UCSD-AML1 (cell line): ENCODE data around the gene DNAAF9.
A peak's percentile ranks its signal among the peaks of the same experiment; 100 is the strongest.

Experiments used
- DNase-seq: peaks from one replicate; lab custom pipeline; 2025; ENCODE audit not compliant: unreplicated experiment; lab: John Stamatoyannopoulos, UW

DNAAF9 gene

DNA sequence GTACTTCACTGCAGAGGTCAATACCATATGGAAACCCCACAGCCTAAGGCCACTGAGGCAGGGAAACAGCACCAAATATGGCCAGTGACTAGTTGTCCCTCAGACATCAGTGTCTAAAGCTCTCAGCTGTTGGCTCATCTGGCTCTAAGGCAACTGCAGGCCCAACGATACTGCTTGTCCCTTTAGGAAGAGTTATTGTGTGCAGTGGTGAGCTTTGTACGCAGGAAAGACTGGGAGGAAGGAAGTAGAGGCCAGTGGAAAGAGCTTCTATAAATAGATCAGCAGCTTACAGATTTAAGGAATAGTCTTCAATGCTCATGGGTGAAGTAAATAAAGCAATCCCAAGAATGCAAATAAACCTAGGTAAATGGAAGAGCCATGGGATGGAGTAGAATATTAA, 29.3 kb downstream of the DNAAF9 start:
- DNase-seq = peak; percentile 34

DNA sequence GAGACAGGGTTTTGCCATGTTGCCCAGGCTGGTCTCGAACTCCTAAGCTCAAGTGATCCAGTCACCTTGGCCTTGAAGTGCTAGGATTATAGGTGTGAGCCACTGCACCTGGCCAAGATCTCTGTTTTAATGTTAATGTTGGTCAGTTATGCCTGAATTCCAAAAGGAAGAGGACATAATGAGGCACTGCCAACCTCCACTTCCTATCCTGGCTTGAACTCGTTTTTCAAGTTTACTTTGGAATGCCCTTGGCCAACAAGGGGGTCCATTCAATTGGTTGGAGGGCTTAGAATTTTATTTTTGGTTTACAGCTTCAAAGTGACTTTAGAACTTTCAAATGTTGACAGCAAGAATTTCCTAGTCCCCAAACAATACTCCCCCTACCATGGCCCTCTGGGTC, 29.8 kb downstream of the DNAAF9 start:
- DNase-seq = no peak

DNA sequence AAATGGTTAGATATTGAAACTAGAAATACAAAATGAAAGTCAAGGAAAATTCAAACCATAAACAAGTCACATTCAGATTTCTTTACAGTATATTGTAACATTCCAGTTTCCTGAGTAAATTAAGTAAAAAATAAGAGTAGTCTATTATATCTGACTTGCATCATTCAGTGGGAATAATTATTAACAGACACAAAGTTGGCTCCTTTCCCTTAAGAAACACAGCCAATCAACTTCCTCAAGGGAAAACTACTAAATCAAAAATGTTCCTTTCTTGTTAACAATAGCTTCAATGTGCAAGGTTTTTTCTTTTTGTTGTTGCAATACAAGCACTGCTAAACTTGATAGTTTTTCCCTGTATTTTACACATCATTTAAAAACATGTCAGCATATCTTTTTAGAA, 33.2 kb downstream of the DNAAF9 start:
- DNase-seq = no peak

DNA sequence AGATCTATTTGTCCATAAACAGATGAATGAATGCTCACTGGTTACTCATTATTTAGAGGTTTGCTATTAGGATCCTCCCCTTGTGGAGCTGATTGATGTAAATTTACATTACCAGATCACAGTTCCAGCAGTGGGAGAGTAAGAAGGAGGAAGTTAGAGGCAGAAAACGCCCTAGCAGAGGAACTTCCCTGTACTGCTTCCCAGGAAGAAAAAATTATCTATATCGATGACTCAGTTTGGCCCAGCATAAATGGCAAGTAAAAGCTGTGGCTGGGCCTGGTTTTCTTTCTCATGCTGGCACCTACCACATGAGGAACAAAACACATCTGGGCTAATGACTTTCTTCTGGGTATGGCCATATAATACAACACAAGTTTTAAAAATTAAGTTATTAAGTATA, 35.7 kb downstream of the DNAAF9 start:
- no peak for DNase-seq

DNA sequence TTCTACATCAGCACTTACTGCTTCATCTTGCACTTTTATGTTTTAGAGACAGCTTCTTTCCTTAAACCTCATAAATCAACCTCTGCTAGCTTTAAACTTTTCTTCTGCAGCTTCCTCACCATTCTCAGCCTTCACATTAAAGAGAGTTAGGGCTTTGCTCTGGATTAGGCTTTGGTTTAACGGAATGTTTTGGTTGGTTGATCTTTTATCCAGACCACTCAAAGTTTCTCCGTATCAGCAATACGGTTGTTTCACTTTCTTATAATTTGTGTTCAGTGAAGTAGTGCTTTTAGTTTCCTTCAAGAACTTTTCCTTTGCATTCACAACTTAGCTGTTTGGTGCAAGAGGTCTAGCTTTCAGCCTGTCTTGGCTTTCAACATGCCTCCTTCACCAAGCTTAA, 40.4 kb downstream of the DNAAF9 start:
- DNase-seq = no peak

DNA sequence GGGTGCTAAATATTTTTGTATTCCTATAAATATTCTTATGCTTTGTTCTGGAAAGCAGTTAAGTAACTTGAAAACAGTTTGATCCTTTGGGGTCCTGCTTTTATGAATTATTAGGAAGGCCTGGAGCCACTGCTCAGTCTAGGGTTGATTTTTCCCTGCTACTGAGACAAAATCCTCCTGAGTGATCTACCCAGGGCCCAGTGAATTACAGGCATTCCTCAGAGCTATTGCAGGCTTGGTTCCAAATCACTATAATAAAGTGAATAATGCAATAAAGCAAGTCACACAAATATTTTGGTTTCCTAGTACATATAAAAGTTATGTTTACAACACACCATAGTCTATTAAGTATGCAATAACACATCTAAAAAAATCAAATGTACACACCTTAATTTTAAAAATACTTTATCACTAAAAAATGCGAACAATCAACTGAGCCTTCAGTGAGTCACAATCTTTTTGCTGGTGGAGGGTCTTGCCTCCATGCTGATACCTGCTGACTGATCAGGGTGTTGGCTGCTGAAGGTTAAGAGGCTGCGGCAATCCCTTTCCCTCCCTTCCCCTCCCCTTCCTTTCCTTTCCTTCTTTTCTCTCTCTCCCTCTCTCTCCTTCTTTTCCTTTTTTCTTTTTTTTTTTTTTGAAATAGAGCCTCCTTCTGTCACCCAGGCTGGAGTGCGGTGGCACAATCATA, 43.0 kb downstream of the DNAAF9 start:
- DNase-seq = no peak

DNA sequence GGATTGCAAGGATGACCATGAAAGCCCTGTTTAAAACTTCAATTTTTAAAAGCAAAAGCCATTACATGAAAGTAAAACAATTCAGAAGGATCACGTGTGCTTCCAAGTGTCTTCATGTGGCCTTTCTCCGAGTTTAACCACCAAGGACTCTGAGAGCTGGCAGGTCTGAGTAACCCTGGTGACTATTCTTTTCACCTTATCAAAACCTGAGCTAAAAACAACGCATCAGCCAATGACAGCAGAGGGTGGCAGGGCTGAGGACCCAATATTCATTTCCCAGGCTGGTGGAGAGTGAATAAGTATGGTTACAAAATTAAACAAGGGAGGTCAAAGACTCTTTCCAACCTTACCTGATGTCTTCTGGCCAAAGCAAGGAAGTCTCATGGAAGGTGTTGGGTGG, 46.7 kb downstream of the DNAAF9 start:
- DNase-seq = no peak

- DNase-seq = no peak
Observed at GRCh38 chr20:3358676-3359340, 48.7 kb downstream of the DNAAF9 start.
